ENCODE results near the gene ARHGAP18.

- TF ChIP-seq CTCF (IDR thresholded peaks at IDR 0.05 in 4 of 5, conservative IDR thresholded peaks at IDR 0.05 in 1 of 5) (no peak), POLR2A (IDR thresholded peaks at IDR 0.05) (no peak)
Observed at GRCh38 chr6:129659590-129660345, 50.2 kb downstream of the ARHGAP18 start.

All from gastrocnemius medialis (tissue), 4 donors.